ENCODE results near the gene AK4.

GRCh38 chr1:65207317-65207716, 59.3 kb downstream of the AK4 start:
- TF ChIP-seq CTCF (IDR thresholded peaks at IDR 0.05; ENCODE audit: insufficient read depth, low read length, poor library complexity, severe bottlenecking) (no peak), EZH2phosphoT487 (conservative IDR thresholded peaks at IDR 0.05; ENCODE audit: low read length) (no peak)

Data from SU-DHL-6 (cell line).